IPS DF 4.7 (cell line): Measurements from ENCODE around the gene SRGN.
"Not testable (repeated sequence)": the region's sequence is repeated elsewhere in the genome, so short reads cannot be mapped to it uniquely, and the experiment has no call there.

Experiments used
- DNase-seq: peaks from one replicate; pipeline ENCODE4 v3.0.0-alpha.2; 2013; ENCODE audit warnings: low spot score; ENCODE audit errors: extremely low read depth

The SRGN gene, protein sequence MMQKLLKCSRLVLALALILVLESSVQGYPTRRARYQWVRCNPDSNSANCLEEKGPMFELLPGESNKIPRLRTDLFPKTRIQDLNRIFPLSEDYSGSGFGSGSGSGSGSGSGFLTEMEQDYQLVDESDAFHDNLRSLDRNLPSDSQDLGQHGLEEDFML

DNA sequence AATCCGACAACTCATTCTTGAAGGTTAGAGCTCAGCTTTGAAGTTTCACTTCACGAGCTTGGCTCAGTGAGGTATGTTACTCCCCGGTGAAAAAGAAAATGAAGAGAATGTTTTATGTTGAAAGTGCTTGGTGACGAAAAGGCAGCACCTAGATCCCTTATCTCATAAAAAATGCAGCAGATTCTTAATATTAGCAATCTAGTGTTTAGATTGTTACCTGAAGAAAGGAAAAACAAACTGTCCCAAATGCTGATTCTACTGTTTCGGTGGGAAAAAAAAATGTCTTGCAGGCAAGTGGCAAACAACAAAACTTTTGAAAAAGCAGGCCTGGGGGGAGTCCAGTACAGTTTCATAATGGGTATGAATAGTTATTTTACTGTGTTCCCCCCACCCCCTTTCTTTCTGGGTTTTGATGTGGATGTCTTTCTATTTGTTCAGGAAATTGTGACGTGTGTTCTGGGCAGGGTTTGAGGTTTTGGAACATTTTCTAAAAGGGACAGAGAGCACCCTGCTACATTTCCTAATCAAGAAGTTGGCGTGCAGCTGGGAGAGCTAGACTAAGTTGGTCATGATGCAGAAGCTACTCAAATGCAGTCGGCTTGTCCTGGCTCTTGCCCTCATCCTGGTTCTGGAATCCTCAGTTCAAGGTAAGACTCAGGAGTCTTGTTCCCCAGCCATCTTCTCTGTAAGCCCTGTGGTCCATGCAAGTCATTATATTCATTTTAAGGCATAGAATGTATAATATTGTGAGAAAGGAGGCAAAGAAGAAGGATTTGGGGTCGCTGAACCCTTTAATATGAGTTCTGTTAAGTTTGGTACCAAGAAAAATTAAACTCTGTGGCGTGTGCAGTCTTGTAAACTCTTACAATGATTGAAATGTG is at the start of gene SRGN:
Gene SRGN (plus strand): TSS at position 514 of the 881 bp plus-strand sequence. CDS start 55 bp downstream, at position 569.
- no peak for DNase-seq

- not testable (repeated sequence) for DNase-seq
Measured at GRCh38 chr10:69040904-69041303, 47.0 kb upstream of the SRGN start.

DNA sequence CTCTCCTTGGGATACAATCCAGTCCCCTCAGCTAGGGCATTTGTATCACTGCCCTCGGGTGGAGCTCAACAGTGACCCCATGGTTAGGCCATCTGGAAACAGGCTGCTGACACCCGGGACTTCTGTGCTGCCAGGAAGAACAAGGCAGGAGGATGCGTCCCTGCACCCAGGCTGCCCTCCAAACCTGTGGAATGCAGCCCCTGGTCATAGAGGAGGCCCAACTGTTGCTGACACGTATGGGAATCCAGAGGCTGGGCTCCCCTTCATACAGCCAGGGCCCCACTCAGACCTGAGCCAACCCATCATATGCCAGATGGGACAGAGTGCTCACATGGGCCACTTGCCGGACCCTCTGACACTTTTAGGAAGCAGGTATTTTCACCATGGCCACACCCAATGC is 45.5 kb upstream of the SRGN start:
- DNase-seq, result no peak

- DNase-seq, result no peak
Measured at GRCh38 chr10:69042838-69043237, 45.1 kb upstream of the SRGN start.

GRCh38 chr10:69043931-69044531 is 43.9 kb upstream of the SRGN start:
- no peak for DNase-seq

GRCh38 chr10:69044546-69044945 is 43.4 kb upstream of the SRGN start:
- DNase-seq, result no peak

GRCh38 chr10:69045441-69046300 is 42.2 kb upstream of the SRGN start:
- DNase-seq, result no peak

GRCh38 chr10:69047111-69047832 is 40.6 kb upstream of the SRGN start:
- no peak for DNase-seq

DNA sequence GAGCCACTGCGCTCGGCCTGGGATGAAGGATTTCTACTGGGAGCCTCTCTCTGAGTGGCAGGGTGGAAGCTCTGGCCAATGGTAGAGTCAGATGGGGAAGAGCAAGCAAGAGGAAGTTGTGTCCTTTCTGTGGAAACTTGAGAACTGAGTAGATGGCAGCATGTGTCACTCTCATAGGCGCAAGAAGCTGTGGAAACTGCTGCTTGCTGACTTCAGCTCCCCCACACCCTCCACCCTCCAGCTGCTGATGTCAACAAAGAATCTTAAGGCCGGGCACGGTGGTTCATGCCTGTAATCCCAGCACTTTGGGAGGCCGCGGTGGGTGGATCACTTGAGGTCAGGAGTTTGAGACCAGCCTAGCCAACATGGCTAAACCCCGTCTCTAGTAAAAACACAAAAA is 39.8 kb upstream of the SRGN start:
- DNase-seq, result no peak

GRCh38 chr10:69049566-69049961 is 38.3 kb upstream of the SRGN start:
- DNase-seq, result no peak

DNA sequence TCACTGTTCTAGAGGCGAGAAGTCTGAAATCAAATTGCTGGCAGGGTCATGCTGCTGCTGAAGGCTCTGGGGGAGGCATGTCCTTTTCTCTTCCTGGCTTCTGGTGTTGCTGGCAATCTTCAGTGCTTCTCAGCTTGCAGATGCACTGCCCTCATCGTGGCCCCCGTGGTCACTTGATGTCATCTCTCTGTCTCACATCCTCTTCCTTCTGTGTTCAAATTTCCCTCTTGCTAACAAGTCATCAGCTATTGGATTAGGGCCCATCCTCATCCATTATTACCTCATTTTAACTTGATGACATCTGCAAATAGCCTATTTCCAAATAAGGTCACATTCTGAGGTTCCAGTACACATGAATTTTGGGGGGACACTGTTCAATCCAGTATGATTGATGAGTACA is 36.6 kb upstream of the SRGN start:
- no peak for DNase-seq

GRCh38 chr10:69051710-69052487 is 36.0 kb upstream of the SRGN start:
- DNase-seq, result no peak

DNA sequence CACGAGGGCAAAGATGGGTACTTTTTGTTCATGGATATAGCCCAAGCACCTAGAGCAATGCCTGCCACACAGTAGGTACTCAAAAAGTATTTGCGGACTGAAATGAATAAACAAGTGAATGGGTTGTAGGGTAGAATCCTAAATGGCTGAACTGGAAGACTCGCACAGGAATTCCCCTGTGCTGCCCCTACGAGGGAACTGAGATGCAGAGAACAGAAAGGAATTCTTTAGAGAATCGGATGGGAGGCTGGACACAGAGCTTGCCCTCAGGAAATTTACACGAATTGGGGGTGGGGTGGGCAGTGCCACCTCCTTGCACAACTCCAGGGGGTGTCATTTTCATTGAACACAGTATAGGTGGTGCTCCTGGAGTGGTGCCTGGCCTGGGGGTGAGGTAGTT is 35.2 kb upstream of the SRGN start:
- no peak for DNase-seq

GRCh38 chr10:69055241-69055640 is 32.7 kb upstream of the SRGN start:
- DNase-seq, result no peak

DNA sequence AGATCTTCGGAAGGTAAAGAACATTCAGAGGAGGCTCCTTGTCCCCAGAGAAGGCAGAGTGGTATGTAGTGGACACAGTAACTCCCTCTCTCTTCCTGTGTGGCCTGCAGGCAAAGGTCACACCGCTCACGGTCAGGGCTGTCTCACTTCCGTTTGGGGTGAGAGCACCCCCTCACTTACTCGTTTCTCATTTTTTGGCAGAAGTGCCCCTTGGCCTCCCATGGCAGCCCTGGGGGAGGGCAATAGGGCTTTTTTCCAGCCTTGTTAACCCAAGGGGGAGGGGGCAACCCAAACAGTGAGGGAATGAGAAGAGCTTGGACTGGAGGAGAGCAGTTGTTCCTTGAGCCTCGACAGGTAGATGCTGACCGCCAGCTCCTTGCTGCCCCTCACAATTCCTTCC is 31.8 kb upstream of the SRGN start:
- no peak for DNase-seq

DNA sequence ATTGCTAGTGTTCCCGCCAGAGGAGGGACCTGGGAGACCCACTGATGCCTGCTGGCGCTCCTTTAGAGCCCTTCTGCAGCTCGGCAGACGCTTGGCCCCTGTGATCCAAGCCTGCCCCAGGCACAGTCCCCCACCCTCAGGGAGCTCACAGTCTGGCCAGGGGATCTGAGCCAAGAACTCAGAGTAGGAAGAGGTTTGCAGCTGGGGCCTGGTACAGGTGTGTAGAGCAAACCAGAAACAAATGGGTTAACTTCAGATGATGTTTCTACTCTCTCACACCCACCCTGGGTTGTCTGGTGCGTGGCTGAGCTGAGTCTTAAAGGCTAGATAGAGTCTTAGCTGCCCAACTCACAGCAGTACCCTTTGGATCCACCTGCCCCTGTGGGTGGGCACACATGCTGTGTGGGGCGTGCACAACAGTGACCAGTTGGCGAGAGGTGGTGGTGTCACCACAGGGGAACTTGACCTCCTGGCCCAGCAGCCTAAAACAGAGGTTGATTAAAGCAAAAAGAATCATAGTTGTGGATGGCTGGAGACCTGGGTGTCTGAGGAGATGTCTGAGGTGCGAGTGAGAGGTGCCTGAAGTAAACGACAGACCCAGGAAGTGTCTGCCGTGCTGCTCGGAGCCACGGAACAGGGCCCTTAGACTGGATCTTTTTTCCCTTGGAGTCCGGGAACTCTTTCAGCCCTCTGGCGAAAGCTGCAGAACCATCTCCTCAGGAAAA is 31.2 kb upstream of the SRGN start:
- no peak for DNase-seq

- DNase-seq, result no peak
Measured at GRCh38 chr10:69057261-69057950, 30.5 kb upstream of the SRGN start.

DNA sequence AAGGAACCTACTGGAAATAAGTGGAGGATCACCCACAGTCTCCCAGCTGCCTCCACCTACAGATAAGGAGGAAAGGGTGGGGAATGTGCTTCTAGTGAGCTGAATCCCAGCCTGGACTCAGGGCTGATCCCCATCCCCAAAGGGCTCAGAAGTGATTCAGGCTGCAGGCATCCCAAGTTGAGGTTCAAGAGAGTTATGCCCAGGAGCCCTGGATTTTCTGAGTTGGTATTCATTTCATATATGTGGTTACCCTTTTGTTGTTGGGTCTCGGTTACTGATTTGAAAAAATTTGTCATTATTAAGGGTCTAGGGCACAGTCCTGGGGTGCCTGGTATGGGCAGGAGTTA is 30.0 kb upstream of the SRGN start:
- no peak for DNase-seq
